ENCODE measurements around the gene C16orf96.

C16orf96 gene

DNA sequence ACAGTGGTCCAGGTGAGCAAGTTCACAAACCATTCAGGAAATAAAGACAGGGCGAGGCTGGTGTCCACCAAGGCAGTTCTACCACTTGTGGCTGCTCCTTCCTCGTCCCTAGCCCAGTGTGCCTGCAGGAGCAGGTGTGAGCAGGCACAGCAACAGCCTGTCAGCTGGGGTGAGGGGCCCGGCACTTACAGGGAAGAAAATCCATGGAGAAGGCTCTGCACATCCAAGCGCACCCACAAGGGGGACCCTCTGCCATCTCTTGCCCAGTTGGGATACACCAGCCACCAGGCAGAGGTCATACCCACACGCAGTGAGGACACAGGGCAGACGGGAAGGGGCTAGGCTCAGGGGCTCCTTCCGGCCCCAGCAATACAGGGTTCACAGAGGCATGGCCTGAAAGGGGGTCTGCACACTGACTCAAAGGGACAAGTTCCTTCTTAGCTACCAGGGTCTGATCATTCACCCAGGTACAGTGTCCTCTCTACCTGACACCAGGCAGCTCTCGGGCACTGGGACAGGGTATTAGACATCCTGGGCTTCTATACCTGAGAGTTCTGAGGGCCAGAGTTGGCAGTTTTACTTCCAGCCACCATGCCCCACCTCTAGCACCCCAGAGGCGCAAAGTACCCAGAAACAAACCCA, 44.6 kb upstream of the C16orf96 start:
- TF ChIP-seq ZFX (IDR thresholded peaks at IDR 0.05) = no peak
- TF ChIP-seq, protein P1, sequence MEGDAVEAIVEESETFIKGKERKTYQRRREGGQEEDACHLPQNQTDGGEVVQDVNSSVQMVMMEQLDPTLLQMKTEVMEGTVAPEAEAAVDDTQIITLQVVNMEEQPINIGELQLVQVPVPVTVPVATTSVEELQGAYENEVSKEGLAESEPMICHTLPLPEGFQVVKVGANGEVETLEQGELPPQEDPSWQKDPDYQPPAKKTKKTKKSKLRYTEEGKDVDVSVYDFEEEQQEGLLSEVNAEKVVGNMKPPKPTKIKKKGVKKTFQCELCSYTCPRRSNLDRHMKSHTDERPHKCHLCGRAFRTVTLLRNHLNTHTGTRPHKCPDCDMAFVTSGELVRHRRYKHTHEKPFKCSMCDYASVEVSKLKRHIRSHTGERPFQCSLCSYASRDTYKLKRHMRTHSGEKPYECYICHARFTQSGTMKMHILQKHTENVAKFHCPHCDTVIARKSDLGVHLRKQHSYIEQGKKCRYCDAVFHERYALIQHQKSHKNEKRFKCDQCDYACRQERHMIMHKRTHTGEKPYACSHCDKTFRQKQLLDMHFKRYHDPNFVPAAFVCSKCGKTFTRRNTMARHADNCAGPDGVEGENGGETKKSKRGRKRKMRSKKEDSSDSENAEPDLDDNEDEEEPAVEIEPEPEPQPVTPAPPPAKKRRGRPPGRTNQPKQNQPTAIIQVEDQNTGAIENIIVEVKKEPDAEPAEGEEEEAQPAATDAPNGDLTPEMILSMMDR (conservative IDR thresholded peaks at IDR 0.05) = peak; percentile 66
- H3K27ac ChIP-seq = no peak overlapping the region

DNA sequence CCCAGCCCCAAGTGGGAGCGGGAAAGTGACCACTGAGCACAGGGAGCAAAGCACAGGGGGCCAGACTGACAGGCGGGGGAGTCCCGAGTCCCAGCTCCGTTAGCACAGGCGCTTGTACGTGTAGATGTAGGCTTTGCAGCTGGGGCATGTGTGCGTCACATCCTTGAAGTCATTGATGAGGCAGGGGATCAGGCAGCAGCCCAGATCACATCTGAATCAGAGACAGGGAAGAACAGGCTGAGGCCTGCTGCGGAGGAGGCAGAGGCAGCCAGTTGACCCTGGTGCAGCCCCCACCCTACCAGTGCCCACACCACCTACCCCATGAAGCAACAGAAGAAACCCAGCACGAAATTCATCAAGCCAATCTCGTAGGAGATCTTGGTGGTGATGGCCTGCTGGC, 43.7 kb upstream of the C16orf96 start:
- TF ChIP-seq, protein P1 (conservative IDR thresholded peaks at IDR 0.05) = no peak
- TF ChIP-seq ZFX (IDR thresholded peaks at IDR 0.05) = no peak
- H3K27ac ChIP-seq = no peak overlapping the region

DNA sequence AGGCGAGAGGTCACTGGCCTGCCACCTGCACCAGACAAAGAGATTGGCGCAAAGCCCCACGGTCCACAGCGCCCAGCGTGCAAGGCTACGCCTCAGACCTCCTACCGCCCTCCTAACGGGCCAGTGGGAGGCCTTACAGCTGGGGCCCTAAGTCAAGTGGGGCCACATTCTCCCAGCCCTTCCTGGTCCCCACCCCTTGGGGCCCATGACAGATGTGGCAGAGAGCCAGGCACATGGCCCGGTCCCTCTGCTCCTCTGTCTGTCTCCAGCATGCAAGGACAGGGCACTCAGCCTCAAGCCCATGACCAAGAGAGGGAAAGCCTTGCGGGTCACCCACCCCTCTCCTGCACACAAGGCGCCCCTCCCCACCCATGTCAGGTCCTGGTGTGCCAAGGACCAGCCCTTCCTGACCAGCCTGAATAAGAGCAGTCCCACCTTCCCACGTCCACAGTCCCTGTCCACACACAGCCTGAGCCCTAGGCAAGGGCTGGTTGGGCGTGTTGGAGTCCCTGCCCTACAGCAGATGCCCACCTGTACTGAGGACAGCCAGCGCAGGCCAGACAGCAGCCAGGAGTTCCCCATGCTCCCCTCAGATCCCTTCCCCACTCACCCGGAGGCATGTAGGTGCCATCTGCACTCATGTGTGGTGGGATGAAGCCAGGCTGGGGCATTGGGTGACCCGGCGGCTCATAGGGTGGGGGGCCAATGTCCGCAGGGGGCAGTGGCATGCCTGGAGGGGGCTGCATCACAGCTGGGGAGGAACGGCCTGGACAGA, 42.9 kb upstream of the C16orf96 start:
- no peak for TF ChIP-seq ZFX (IDR thresholded peaks at IDR 0.05)
- TF ChIP-seq, protein P1 (conservative IDR thresholded peaks at IDR 0.05) = no peak

DNA sequence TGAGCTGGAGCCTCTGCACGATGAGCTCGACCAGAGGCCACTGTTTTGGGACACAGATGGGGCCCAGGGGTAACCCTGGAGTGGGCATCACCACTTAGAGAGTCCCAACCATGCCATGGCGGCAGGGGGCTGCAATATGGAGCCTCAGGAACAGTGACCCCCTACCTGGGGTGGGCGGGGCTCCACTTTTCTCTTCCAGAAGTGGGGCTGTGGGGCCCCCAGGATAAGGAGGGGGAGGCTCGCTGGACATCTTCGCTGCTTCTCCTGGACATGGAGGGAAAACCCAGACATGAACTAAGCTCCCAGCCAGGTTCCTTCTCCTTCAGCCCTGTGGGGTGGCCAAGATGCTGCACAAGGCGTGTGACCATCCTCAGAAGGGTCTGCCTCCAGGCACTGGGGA, 42.3 kb upstream of the C16orf96 start:
- TF ChIP-seq ZFX (IDR thresholded peaks at IDR 0.05) = no peak
- TF ChIP-seq, protein P1 (conservative IDR thresholded peaks at IDR 0.05) = no peak
- H3K27ac ChIP-seq = no peak overlapping the region

More for the DNA sequence above, 42.9 kb upstream of the C16orf96 start:
- H3K27ac ChIP-seq = no peak overlapping the region

DNA sequence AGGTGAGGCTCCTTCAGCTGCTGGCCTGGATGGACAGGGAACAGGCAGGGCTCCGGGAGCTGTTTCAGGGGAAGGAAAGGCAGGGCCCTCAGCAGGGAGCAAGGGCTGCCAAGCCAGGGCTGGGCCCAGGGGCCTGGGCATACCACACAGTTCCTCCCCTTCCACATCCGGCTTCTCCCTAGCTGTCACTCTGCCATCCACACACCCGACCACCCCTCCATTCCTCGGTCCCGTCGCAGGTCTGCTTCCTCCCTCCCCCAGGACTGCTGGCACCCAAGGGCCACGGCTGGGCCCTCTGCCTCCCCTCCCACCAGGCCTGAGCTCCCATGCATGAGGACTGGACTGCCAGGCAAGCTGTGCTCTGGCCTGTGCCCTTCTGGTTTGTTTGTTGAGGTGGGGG, 41.5 kb upstream of the C16orf96 start:
- TF ChIP-seq ZFX (IDR thresholded peaks at IDR 0.05) = no peak
- TF ChIP-seq, protein P1 (conservative IDR thresholded peaks at IDR 0.05) = no peak
- H3K27ac ChIP-seq = no peak overlapping the region

DNA sequence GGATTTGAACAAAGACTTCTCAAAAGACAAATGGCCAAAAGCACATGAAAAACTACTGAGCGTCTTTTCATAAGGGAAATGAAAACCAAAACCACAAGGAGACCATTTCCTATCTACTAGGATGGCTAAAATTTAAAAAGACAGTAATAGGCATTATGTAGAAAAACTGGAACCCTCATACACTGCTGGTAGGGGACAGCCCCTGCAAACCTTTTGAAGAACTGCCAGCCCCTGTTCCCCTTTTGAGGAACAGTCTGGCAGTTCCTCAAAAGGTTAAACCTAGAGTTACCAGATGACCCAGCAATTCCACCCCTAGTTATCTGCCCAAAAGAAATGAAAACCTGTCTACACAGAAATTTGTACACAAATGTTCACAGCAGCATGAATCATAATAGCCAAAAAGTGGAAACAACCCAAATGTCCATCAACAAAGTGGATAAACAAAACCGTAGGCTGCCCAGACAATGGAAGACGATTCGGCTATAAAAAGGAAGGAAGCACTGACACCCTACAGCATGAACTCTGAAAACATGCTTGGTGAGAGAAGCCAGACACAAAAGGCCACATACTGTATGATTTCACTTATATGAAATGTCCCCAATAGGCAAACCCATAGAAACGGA, 40.4 kb upstream of the C16orf96 start:
- H3K27ac ChIP-seq = no peak overlapping the region
- TF ChIP-seq ZFX (IDR thresholded peaks at IDR 0.05) = no peak
- TF ChIP-seq, protein P1 (conservative IDR thresholded peaks at IDR 0.05) = no peak

Measured in C4-2B (cell line).